IMR-90 (cell line): ENCODE results near the gene OR10Z1. TPM values are rescaled to one million over a fixed set of nuclear protein-coding genes. Genes with fewer than 3 reads are reported as not detected.

Source experiments
- ATAC-seq: fragments of 200-7000 bp; cut with Tn5 transposase; 2 replicates; pipeline ENCODE4 v1.9.1; 2020; ENCODE audit warnings: low read depth, mild to moderate bottlenecking, moderate library complexity
- BruUV-seq: library from RNA; stranded (reverse); fragments of 400-500 nt; replicated peaks from 2 replicates; lab custom pipeline; 2021; lab: Mats Ljungman, UMichigan
- CTCF ChIA-PET: fragments of 300-600 bp; formaldehyde crosslinking; extraction: SDS; loops from one replicate; lab custom pipeline; 2021; ENCODE audit warnings: antibody characterized with exemption; lab: Yijun Ruan, JAX
- POLR2A ChIA-PET: fragments of 300-600 bp; sonication (Branson Sonifier 250); formaldehyde crosslinking; loops from one replicate; lab custom pipeline; 2022; ENCODE audit warnings: antibody characterized with exemption; ENCODE audit not compliant: unreplicated experiment; lab: Charles Lee
- DNase-seq: peaks from one replicate; pipeline ENCODE4 v3.0.0; 2013
- H2AFZ ChIP-seq: replicated peaks from 2 replicates; pipeline ENCODE3; 2013; ENCODE audit warnings: low read length, mild to moderate bottlenecking; ENCODE audit not compliant: poor library complexity
- H2AK5ac ChIP-seq: 2 replicates; pipeline ENCODE4 v1.6.1; 2013; ENCODE audit warnings: low read depth, low read length, inconsistent platforms
- H2AK9ac ChIP-seq: replicated peaks from 2 replicates; pipeline ENCODE3; 2013; ENCODE audit warnings: mild to moderate bottlenecking, low read depth, low read length, moderate library complexity; ENCODE audit not compliant: poor library complexity
- H2BK120ac ChIP-seq: 2 replicates; pipeline ENCODE4 v1.6.1; 2013; ENCODE audit warnings: low read depth, low read length, inconsistent platforms
- H2BK15ac ChIP-seq: 3 replicates; pipeline ENCODE4 v1.6.1; 2013; ENCODE audit warnings: low read depth, low read length, inconsistent platforms
- H2BK20ac ChIP-seq: 2 replicates; pipeline ENCODE4 v1.6.1; 2013; ENCODE audit warnings: low read depth, mild to moderate bottlenecking, inconsistent platforms, low read length, moderate library complexity
- H2BK5ac ChIP-seq: 2 replicates; pipeline ENCODE4 v1.6.1; 2013; ENCODE audit warnings: mild to moderate bottlenecking, low read depth, low read length, inconsistent platforms; ENCODE audit not compliant: poor library complexity, severe bottlenecking
- H3K14ac ChIP-seq: replicated peaks from 2 replicates; pipeline ENCODE4 v1.6.1; 2013; ENCODE audit warnings: low read depth, low read length, inconsistent platforms
- H3K18ac ChIP-seq: 2 replicates; pipeline ENCODE4 v1.6.1; 2013; ENCODE audit warnings: low read depth, low read length, control low read depth
- H3K23ac ChIP-seq: 2 replicates; pipeline ENCODE4 v1.6.1; 2013; ENCODE audit warnings: low read depth, low read length, inconsistent platforms
- H3K27ac ChIP-seq: 2 replicates; pipeline ENCODE4 v1.5.1; 2013; ENCODE audit warnings: mild to moderate bottlenecking, control low read depth, low read length; ENCODE audit not compliant: insufficient read depth
- H3K27me3 ChIP-seq: 2 replicates; pipeline ENCODE4 v1.6.1; 2013; ENCODE audit warnings: low read length; ENCODE audit not compliant: control insufficient read depth, insufficient read depth
- H3K36me3 ChIP-seq: 2 replicates; pipeline ENCODE4 v1.6.1; 2013; ENCODE audit warnings: low read length, mixed read lengths; ENCODE audit not compliant: control insufficient read depth, insufficient read depth
- H3K4ac ChIP-seq: 2 replicates; pipeline ENCODE4 v1.6.1; 2013; ENCODE audit warnings: low read depth, low read length, inconsistent platforms
- H3K4me1 ChIP-seq: 2 replicates; pipeline ENCODE4 v1.6.1; 2013; ENCODE audit warnings: low read length, mixed read lengths; ENCODE audit not compliant: control insufficient read depth, insufficient read depth
- H3K4me2 ChIP-seq: 2 replicates; pipeline ENCODE4 v1.6.1; 2013; ENCODE audit warnings: low read depth, mild to moderate bottlenecking, control low read depth, low read length, moderate library complexity
- H3K4me3 ChIP-seq: 2 replicates; pipeline ENCODE4 v1.5.1; 2013; ENCODE audit warnings: low read depth, mild to moderate bottlenecking, control low read depth, low read length, moderate library complexity; ENCODE audit not compliant: insufficient read depth
- H3K56ac ChIP-seq: 2 replicates; pipeline ENCODE4 v1.6.1; 2013; ENCODE audit warnings: low read length, inconsistent platforms; ENCODE audit not compliant: insufficient read depth; ENCODE audit errors: extremely low read depth
- H3K79me1 ChIP-seq, 2 experiments: 2 replicates each; pipeline ENCODE4 v1.6.1; 2013; ENCODE audit warnings: low read length in 2 of 2, inconsistent platforms in 1 of 2, low read depth in 1 of 2
- H3K9ac ChIP-seq: 2 replicates; pipeline ENCODE4 v1.6.1; 2013; ENCODE audit warnings: low read depth, low read length, control low read depth
- H3K9me1 ChIP-seq: 2 replicates; pipeline ENCODE4 v1.6.1; 2013; ENCODE audit warnings: low read length, inconsistent platforms; ENCODE audit not compliant: insufficient read depth
- H3K9me3 ChIP-seq: 2 replicates; pipeline ENCODE4 v1.6.1; 2013; ENCODE audit warnings: low read length; ENCODE audit not compliant: control insufficient read depth, insufficient read depth
- H4K20me1 ChIP-seq: 2 replicates; pipeline ENCODE4 v1.6.1; 2013; ENCODE audit warnings: low read length, inconsistent platforms; ENCODE audit not compliant: insufficient read depth
- H4K5ac ChIP-seq: 2 replicates; pipeline ENCODE4 v1.6.1; 2013; ENCODE audit warnings: mild to moderate bottlenecking, low read depth, low read length, control low read depth
- H4K8ac ChIP-seq, 2 experiments: 2 replicates each; pipeline ENCODE4 v1.6.1; 2013; ENCODE audit warnings: low read depth in 2 of 2, low read length in 2 of 2, control low read depth in 1 of 2, inconsistent platforms in 1 of 2
- H4K91ac ChIP-seq: 2 replicates; pipeline ENCODE4 v1.6.1; 2013; ENCODE audit warnings: low read depth, low read length, inconsistent platforms; ENCODE audit not compliant: insufficient read depth
- BHLHE40 ChIP-seq: fragments of 150-350 bp; IDR thresholded peaks from 2 replicates; pipeline ENCODE4 v1.6.1; 2016; ENCODE audit warnings: mild to moderate bottlenecking, low read depth, low read length
- CHD1 ChIP-seq: IDR thresholded peaks from 2 replicates; pipeline ENCODE4 v1.6.1; 2012; ENCODE audit warnings: low read depth, low read length, improper control_type of control experiment
- ELK1 ChIP-seq: fragments of 150-350 bp; IDR thresholded peaks from 2 replicates; pipeline ENCODE4 v1.6.1; 2016; ENCODE audit warnings: low read depth, mild to moderate bottlenecking, low read length, moderate library complexity, borderline replicate concordance
- MAFK ChIP-seq: IDR thresholded peaks from 2 replicates; pipeline ENCODE4 v1.6.1; 2012; ENCODE audit warnings: low read depth, low read length, improper control_type of control experiment
- MAZ ChIP-seq: IDR thresholded peaks from 2 replicates; pipeline ENCODE4 v1.6.1; 2012; ENCODE audit warnings: low read depth, mild to moderate bottlenecking, low read length, improper control_type of control experiment, moderate library complexity, borderline replicate concordance
- MXI1 ChIP-seq: IDR thresholded peaks from 2 replicates; pipeline ENCODE4 v1.6.1; 2012; ENCODE audit warnings: low read depth, mild to moderate bottlenecking, low read length, moderate library complexity, borderline replicate concordance
- NFE2L2 ChIP-seq: fragments of 150-350 bp; IDR thresholded peaks from 2 replicates; pipeline ENCODE4 v1.6.1; 2016; ENCODE audit warnings: low read depth, mild to moderate bottlenecking, low read length
- POLR2A ChIP-seq: IDR thresholded peaks from 2 replicates; pipeline ENCODE4 v1.6.1; 2012; ENCODE audit warnings: mild to moderate bottlenecking, low read depth, low read length
- RAD21 ChIP-seq: IDR thresholded peaks from 2 replicates; pipeline ENCODE4 v1.6.1; 2012; ENCODE audit warnings: low read length, improper control_type of control experiment
- RFX5 ChIP-seq: IDR thresholded peaks from 2 replicates; pipeline ENCODE4 v1.8.0; 2012; ENCODE audit warnings: low read depth, mild to moderate bottlenecking, low read length, moderate library complexity
- SMC3 ChIP-seq: fragments of 150-350 bp; IDR thresholded peaks from 2 replicates; pipeline ENCODE4 v1.6.1; 2016; ENCODE audit warnings: low read depth, mild to moderate bottlenecking, antibody characterized with exemption, low read length, moderate library complexity
- USF2 ChIP-seq: fragments of 150-350 bp; IDR thresholded peaks from 2 replicates; pipeline ENCODE4 v1.6.1; 2017; ENCODE audit warnings: mild to moderate bottlenecking, antibody characterized with exemption, low read length, low read depth
- WGBS, 2 experiments: methylation state at CpG; one replicate each; pipeline versions ENCODE4 v1.1.5 to v1.1.7; 2013; ENCODE audit warnings: missing lambda C conversion rate in 2 of 2; ENCODE audit not compliant: insufficient read length in 1 of 2; ENCODE audit errors: extremely low coverage in 2 of 2; 5-methylcytosine and 5-hydroxymethylcytosine counted together
- dilution Hi-C: fragments of 300-500 bp; cut with HindIII; formaldehyde crosslinking; loops from one replicate; pipeline ENCODE4 v1.14.3; 2018; ENCODE audit warnings: low sequenced_read_pairs; ENCODE audit not compliant: unreplicated experiment
- in situ Hi-C: fragments of 300-500 bp; cut with MboI; formaldehyde crosslinking; loops from 3 replicates; pipeline ENCODE4 v1.14.3; 2019; ENCODE audit warnings: low sequenced_read_pairs, inconsistent platforms, mixed read lengths
- intact Hi-C: fragments of 100-400 bp; cut with micrococcal nuclease; formaldehyde crosslinking; loops from 2 replicates; pipeline ENCODE4 v1.10.0; 2022
- polyA plus RNA-seq, 3 experiments: library from polyadenylated mRNA; depleted of rRNA; stranded (reverse); fragments of >200 nt; gene quantifications; 2 replicates each; pipeline ENCODE4 v1.2.3, GENCODE V29; 2012; ENCODE audit warnings: low replicate concordance in 1 of 3
- total RNA-seq: library from RNA; depleted of rRNA; stranded (reverse); fragments of >200 nt; gene quantifications from 2 replicates; pipeline ENCODE4 v1.2.3, GENCODE V29; 2012
- TF ChIP-seq, protein P1 (sequence below): conservative IDR thresholded peaks from 2 replicates; pipeline ENCODE4 v1.5.1; 2012; ENCODE audit warnings: mild to moderate bottlenecking, low read depth, low read length, improper control_type of control experiment

The OR10Z1 gene
- total and polyA plus RNA-seq, 2 of the 4 experiments (the other 2 are of a cell fraction): not detected

- Histone ChIP-seq H3K79me1 (no peaks in the 10 kb centered on the region), H3K4me1 (no peaks in the 10 kb centered on the region), H3K9me1 (no peaks in the 10 kb centered on the region), H2BK15ac (no peak within 1 kb of the TSS), H3K9me3 (no peaks in the 10 kb centered on the region), H3K23ac (no peak within 1 kb of the TSS), H2AK9ac (no peak within 1 kb of the TSS), H3K56ac (no peak within 1 kb of the TSS), H2BK20ac (no peak within 1 kb of the TSS), H3K36me3 (no peaks in the 10 kb centered on the region), H3K27ac (no peak within 1 kb of the TSS), H3K4me2 (no peak within 1 kb of the TSS), H2BK5ac (no peak within 1 kb of the TSS), H2BK120ac (no peak within 1 kb of the TSS), H3K4me3 (no peak within 1 kb of the TSS), H3K27me3 (no peaks in the 10 kb centered on the region), H4K5ac (no peak within 1 kb of the TSS), H4K20me1 (no peaks in the 10 kb centered on the region), H2AK5ac (no peak within 1 kb of the TSS), H3K4ac (no peak within 1 kb of the TSS), H4K8ac (no peak within 1 kb of the TSS), H3K14ac (no peak within 1 kb of the TSS), H4K91ac (no peak within 1 kb of the TSS), H2AFZ (no peak within 1 kb of the TSS), H3K18ac (no peak within 1 kb of the TSS), H3K9ac (no peak within 1 kb of the TSS)
- no peak for ATAC-seq
- WGBS, 2 experiments: no CpG with 5 or more reads among the region's 3 CpGs
- POLR2A ChIA-PET: no interaction called here
- intact Hi-C loops (no loop called here), in situ Hi-C loops (no loop called here), dilution Hi-C loops (no loop called here)
- TF ChIP-seq MAFK (no peak), BHLHE40 (no peak), MAZ (no peak), CHD1 (no peak), MXI1 (no peak), RAD21 (no peak), SMC3 (no peak), ELK1 (no peak), USF2 (no peak), RFX5 (no peak), NFE2L2 (no peak), POLR2A (no peak)
- TF ChIP-seq, protein P1, sequence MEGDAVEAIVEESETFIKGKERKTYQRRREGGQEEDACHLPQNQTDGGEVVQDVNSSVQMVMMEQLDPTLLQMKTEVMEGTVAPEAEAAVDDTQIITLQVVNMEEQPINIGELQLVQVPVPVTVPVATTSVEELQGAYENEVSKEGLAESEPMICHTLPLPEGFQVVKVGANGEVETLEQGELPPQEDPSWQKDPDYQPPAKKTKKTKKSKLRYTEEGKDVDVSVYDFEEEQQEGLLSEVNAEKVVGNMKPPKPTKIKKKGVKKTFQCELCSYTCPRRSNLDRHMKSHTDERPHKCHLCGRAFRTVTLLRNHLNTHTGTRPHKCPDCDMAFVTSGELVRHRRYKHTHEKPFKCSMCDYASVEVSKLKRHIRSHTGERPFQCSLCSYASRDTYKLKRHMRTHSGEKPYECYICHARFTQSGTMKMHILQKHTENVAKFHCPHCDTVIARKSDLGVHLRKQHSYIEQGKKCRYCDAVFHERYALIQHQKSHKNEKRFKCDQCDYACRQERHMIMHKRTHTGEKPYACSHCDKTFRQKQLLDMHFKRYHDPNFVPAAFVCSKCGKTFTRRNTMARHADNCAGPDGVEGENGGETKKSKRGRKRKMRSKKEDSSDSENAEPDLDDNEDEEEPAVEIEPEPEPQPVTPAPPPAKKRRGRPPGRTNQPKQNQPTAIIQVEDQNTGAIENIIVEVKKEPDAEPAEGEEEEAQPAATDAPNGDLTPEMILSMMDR: no peak
- no TSS peak for BruUV-seq
- CTCF ChIA-PET: no interaction called here
- DNase-seq: no peak
These were observed 34.6 kb upstream of the OR10Z1 start, which contains the start of gene OR6P1 for GRCh38 chr1:158570480-158570879. Gene OR6P1 (minus strand): TSS chr1:158570580. CDS start chr1:158563604, 6,976 bp downstream.
